DND-41 (cell line): Measurements from ENCODE around the gene FCAR.
A peak's percentile ranks its signal among the peaks of the same experiment; 100 is the strongest.

ENCODE experiments used
- ATAC-seq: fragments of 200-7000 bp; cut with Tn5 transposase; 3 replicates; pipeline ENCODE4 v1.9.1; 2021; ENCODE audit warnings: low read depth; ENCODE audit not compliant: insufficient read depth
- DNase-seq: peaks from one replicate; pipeline ENCODE4 v3.0.0-alpha.2; 2020
- H2AFZ ChIP-seq: 2 replicates; pipeline ENCODE4 v1.6.0; 2012; ENCODE audit warnings: low read depth, low read length
- H3K27ac ChIP-seq: 2 replicates; pipeline ENCODE4 v1.5.1; 2012; ENCODE audit warnings: low read length, inconsistent platforms
- H3K27me3 ChIP-seq: fragments of 200-600 bp; sonication (generic); 2 replicates; pipeline ENCODE4 v1.6.0; 2012; ENCODE audit warnings: low read length, mild to moderate bottlenecking, inconsistent platforms; ENCODE audit not compliant: insufficient read depth, poor library complexity
- H3K36me3 ChIP-seq: 2 replicates; pipeline ENCODE4 v1.5.1; 2012; ENCODE audit warnings: low read length, inconsistent platforms; ENCODE audit not compliant: insufficient read depth
- H3K4me1 ChIP-seq: 2 replicates; pipeline ENCODE4 v1.5.1; 2012; ENCODE audit warnings: mild to moderate bottlenecking, low read length; ENCODE audit not compliant: insufficient read depth
- H3K4me2 ChIP-seq: 2 replicates; pipeline ENCODE4 v1.6.0; 2012; ENCODE audit warnings: mild to moderate bottlenecking, moderate library complexity, low read length, inconsistent platforms; ENCODE audit not compliant: insufficient read depth
- H3K4me3 ChIP-seq, 2 experiments: fragments of 200-600 bp in 1 of 2; shearing (Covaris generic) in 1 of 2; 2 replicates each; pipeline ENCODE4 v1.5.1; 2012 to 2016; ENCODE audit warnings: inconsistent platforms in 2 of 2, low read length in 2 of 2, mild to moderate bottlenecking in 2 of 2, low read depth in 1 of 2, moderate library complexity in 1 of 2
- H3K79me2 ChIP-seq: 2 replicates; pipeline ENCODE4 v1.6.0; 2012; ENCODE audit warnings: low read length, inconsistent platforms; ENCODE audit not compliant: insufficient read depth
- H3K9ac ChIP-seq: 2 replicates; pipeline ENCODE4 v1.6.0; 2012; ENCODE audit warnings: low read depth, mild to moderate bottlenecking, inconsistent platforms, low read length, moderate library complexity
- H3K9me3 ChIP-seq: 2 replicates; pipeline ENCODE4 v1.5.1; 2012; ENCODE audit warnings: low read length, moderate library complexity, mild to moderate bottlenecking, inconsistent platforms; ENCODE audit not compliant: insufficient read depth, severe bottlenecking
- H4K20me1 ChIP-seq: 2 replicates; pipeline ENCODE4 v1.6.0; 2012; ENCODE audit warnings: low read length; ENCODE audit not compliant: insufficient read depth
- CTCF ChIP-seq: IDR thresholded peaks from 2 replicates; pipeline ENCODE4 v1.5.1; 2012; ENCODE audit warnings: borderline replicate concordance, low read length, moderate library complexity, mild to moderate bottlenecking; ENCODE audit not compliant: poor library complexity, severe bottlenecking; ENCODE audit errors: extremely low read depth
- EZH2 ChIP-seq: IDR thresholded peaks from 3 replicates; pipeline ENCODE4 v1.6.1; 2012; ENCODE audit warnings: borderline replicate concordance, low read depth, mild to moderate bottlenecking, moderate library complexity, low read length, inconsistent platforms; ENCODE audit not compliant: severe bottlenecking

The FCAR gene

GRCh38 chr19:54882758-54883157, 8.7 kb downstream of the FCAR start:
- no peaks in the 10 kb centered on the region for H4K20me1 ChIP-seq
- H3K4me3 ChIP-seq = no peak overlapping the region
- no peaks in the 10 kb centered on the region for H3K4me1 ChIP-seq
- H2AFZ ChIP-seq = no peak overlapping the region
- H3K79me2 ChIP-seq = no peaks in the 10 kb centered on the region
- no peaks in the 10 kb centered on the region for H3K27me3 ChIP-seq
- H3K9me3 ChIP-seq = no peaks in the 10 kb centered on the region
- H3K4me2 ChIP-seq = no peak overlapping the region
- DNase-seq = peak; percentile 17
- no peak overlapping the region for H3K9ac ChIP-seq
- ATAC-seq = peak; percentile 64
- no peak overlapping the region for H3K27ac ChIP-seq
- TF ChIP-seq EZH2 (no peak), CTCF (peak; percentile 18)
- no peaks in the 10 kb centered on the region for H3K36me3 ChIP-seq

GRCh38 chr19:54883228-54883627, 9.2 kb downstream of the FCAR start:
- Histone ChIP-seq H3K4me2 (no peak overlapping the region), H4K20me1 (no peaks in the 10 kb centered on the region), H3K9me3 (no peaks in the 10 kb centered on the region), H3K4me1 (no peaks in the 10 kb centered on the region), H3K4me3 (no peak overlapping the region), H3K27me3 (no peaks in the 10 kb centered on the region), H3K79me2 (no peaks in the 10 kb centered on the region), H3K36me3 (no peaks in the 10 kb centered on the region), H3K27ac (no peak overlapping the region), H3K9ac (no peak overlapping the region), H2AFZ (no peak overlapping the region)
- DNase-seq (no peak), ATAC-seq (no peak)
- TF ChIP-seq CTCF (no peak), EZH2 (no peak)

GRCh38 chr19:54888239-54888638, 14.2 kb downstream of the FCAR start:
- Histone ChIP-seq H3K4me2 (no peak overlapping the region), H4K20me1 (no peaks in the 10 kb centered on the region), H3K4me3 (no peak overlapping the region), H3K9me3 (no peaks in the 10 kb centered on the region), H3K27me3 (no peaks in the 10 kb centered on the region), H3K79me2 (no peaks in the 10 kb centered on the region), H3K4me1 (no peaks in the 10 kb centered on the region), H2AFZ (no peak overlapping the region), H3K36me3 (no peaks in the 10 kb centered on the region), H3K9ac (no peak overlapping the region), H3K27ac (no peak overlapping the region)
- ATAC-seq (no peak), DNase-seq (no peak)
- TF ChIP-seq EZH2 (no peak), CTCF (no peak)

GRCh38 chr19:54889566-54889965, 15.5 kb downstream of the FCAR start:
- no peak for ATAC-seq
- no peaks in the 10 kb centered on the region for H3K9me3 ChIP-seq
- H3K9ac ChIP-seq = no peak overlapping the region
- TF ChIP-seq CTCF (no peak), EZH2 (no peak)
- H4K20me1 ChIP-seq = no peaks in the 10 kb centered on the region
- H3K4me3 ChIP-seq = no peak overlapping the region
- no peak overlapping the region; the same call in 1 of the 2 replicates for H2AFZ ChIP-seq
- H3K27me3 ChIP-seq = no peaks in the 10 kb centered on the region
- no peak overlapping the region for H3K27ac ChIP-seq
- no peaks in the 10 kb centered on the region for H3K36me3 ChIP-seq
- H3K4me2 ChIP-seq = no peak overlapping the region
- no peak for DNase-seq
- no peaks in the 10 kb centered on the region for H3K79me2 ChIP-seq
- no peaks in the 10 kb centered on the region for H3K4me1 ChIP-seq
